KMS-11 (cell line): ENCODE data around the gene TMC8.

Experiments used
- H2AFZ ChIP-seq: fragments of 200-600 bp; sonication (generic); 2 replicates; pipeline ENCODE4 v1.6.1; 2016; ENCODE audit warnings: antibody characterized with exemption, mixed run types, low read depth
- H3K27ac ChIP-seq: fragments of 200-600 bp; sonication (generic); 2 replicates; pipeline ENCODE4 v1.6.1; 2016; ENCODE audit warnings: mild to moderate bottlenecking, mixed run types
- H3K27me3 ChIP-seq: fragments of 200-600 bp; sonication (generic); 2 replicates; pipeline ENCODE4 v1.6.1; 2017; ENCODE audit warnings: mild to moderate bottlenecking, low read depth, mixed run types, moderate library complexity; ENCODE audit not compliant: insufficient read depth
- H3K36me3 ChIP-seq: fragments of 200-600 bp; sonication (generic); 2 replicates; pipeline ENCODE4 v1.6.1; 2017; ENCODE audit warnings: mild to moderate bottlenecking, mixed run types; ENCODE audit not compliant: insufficient read depth
- H3K4me1 ChIP-seq: fragments of 200-600 bp; sonication (generic); 2 replicates; pipeline ENCODE4 v1.6.1; 2016; ENCODE audit warnings: mild to moderate bottlenecking, low read depth, mixed run types; ENCODE audit not compliant: poor library complexity, severe bottlenecking
- H3K4me2 ChIP-seq: fragments of 200-600 bp; sonication (generic); 2 replicates; pipeline ENCODE4 v1.7.0; 2016; ENCODE audit warnings: mild to moderate bottlenecking, mixed run types
- H3K4me3 ChIP-seq: fragments of 200-600 bp; sonication (generic); IDR thresholded peaks from 2 replicates; pipeline ENCODE4 v1.6.1; 2017; ENCODE audit warnings: low read depth, low read length, mixed read lengths; ENCODE audit not compliant: insufficient read depth
- H3K79me2 ChIP-seq: fragments of 200-600 bp; sonication (generic); 2 replicates; pipeline ENCODE4 v1.6.1; 2016; ENCODE audit warnings: low read depth, mixed run types; ENCODE audit not compliant: insufficient read depth
- H3K9ac ChIP-seq: fragments of 200-600 bp; sonication (generic); 2 replicates; pipeline ENCODE4 v1.6.1; 2016; ENCODE audit warnings: mild to moderate bottlenecking, mixed run types
- H4K20me1 ChIP-seq: fragments of 200-600 bp; sonication (generic); 2 replicates; pipeline ENCODE4 v1.6.1; 2016; ENCODE audit warnings: mild to moderate bottlenecking, mixed run types; ENCODE audit not compliant: insufficient read depth
- TF ChIP-seq, protein P1 (sequence below): fragments of 200-600 bp; sonication (generic); conservative IDR thresholded peaks from 2 replicates; pipeline ENCODE4 v1.6.1; 2017; ENCODE audit warnings: low read depth, mild to moderate bottlenecking, antibody characterized with exemption, low read length, moderate library complexity, mixed read lengths

Gene TMC8

DNA sequence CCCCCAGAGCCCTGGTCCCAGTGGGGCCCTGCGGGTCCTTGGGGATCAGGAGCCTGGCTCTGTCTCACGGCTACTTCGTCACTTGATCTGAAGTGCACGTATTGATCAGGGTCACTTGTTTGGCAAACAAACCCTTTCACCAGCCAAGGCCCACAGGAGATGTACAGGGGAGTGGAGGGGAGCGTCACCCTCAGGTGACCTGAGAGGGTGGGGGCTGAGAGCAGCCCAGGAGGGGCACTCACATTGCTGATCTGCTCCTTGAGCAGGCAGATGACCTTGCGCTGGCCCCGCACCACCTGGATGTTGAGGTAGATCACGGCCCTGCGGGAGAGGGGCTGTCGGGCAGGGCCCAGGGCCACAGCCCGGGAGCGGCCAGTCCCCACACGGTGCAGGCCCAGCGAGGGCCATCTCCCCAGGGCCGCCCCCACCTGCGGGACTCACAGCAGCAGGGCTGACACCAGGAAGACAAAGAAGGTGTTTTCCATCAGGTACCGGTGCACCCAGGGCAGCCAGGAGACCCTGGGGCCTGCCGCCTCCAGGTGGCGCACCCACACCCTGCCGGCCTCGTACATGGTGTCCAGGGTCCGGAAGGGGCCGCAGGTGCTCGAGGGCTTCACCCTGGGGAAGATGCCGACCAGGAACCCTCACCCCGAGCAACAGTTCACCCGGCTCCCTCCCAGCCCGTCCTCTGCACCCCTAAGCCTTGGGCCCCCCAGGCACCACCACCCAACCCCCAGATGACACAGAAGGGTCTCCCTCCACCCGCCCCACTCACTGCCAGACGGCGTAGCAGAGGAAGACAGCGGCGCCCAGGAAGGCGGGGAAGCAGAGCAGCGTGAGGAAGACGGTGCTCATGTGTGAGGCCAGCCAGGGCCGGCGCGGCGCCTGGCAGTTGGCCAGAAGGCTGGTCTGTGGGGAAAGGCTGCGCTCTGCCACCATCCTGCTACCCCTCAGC is 13.3 kb upstream of the TMC8 start:
- TF ChIP-seq, protein P1, sequence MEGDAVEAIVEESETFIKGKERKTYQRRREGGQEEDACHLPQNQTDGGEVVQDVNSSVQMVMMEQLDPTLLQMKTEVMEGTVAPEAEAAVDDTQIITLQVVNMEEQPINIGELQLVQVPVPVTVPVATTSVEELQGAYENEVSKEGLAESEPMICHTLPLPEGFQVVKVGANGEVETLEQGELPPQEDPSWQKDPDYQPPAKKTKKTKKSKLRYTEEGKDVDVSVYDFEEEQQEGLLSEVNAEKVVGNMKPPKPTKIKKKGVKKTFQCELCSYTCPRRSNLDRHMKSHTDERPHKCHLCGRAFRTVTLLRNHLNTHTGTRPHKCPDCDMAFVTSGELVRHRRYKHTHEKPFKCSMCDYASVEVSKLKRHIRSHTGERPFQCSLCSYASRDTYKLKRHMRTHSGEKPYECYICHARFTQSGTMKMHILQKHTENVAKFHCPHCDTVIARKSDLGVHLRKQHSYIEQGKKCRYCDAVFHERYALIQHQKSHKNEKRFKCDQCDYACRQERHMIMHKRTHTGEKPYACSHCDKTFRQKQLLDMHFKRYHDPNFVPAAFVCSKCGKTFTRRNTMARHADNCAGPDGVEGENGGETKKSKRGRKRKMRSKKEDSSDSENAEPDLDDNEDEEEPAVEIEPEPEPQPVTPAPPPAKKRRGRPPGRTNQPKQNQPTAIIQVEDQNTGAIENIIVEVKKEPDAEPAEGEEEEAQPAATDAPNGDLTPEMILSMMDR: peak; percentile 54
- Histone ChIP-seq H3K27me3 (no peaks in the 10 kb centered on the region), H2AFZ (no peak overlapping the region), H3K4me2 (peak overlapping the region; percentile 25; the same call in 1 of the 2 replicates), H4K20me1 (no peaks in the 10 kb centered on the region), H3K4me3 (no peak overlapping the region), H3K36me3 (no peaks in the 10 kb centered on the region), H3K79me2 (no peaks in the 10 kb centered on the region), H3K4me1 (peaks cover 52% of the 10 kb centered on the region), H3K9ac (no peak overlapping the region), H3K27ac (peak overlapping the region; percentile 24; the same call in 1 of the 2 replicates)

GRCh38 chr17:78118801-78119241 is 11.8 kb upstream of the TMC8 start:
- Histone ChIP-seq H3K79me2 (no peaks in the 10 kb centered on the region), H3K4me3 (no peak overlapping the region), H3K4me2 (no peak overlapping the region), H3K27ac (no peak overlapping the region), H3K4me1 (peaks cover 54% of the 10 kb centered on the region), H3K36me3 (no peaks in the 10 kb centered on the region), H3K9ac (no peak overlapping the region), H4K20me1 (no peaks in the 10 kb centered on the region), H3K27me3 (no peaks in the 10 kb centered on the region), H2AFZ (no peak overlapping the region)
- TF ChIP-seq, protein P1: no peak

GRCh38 chr17:78120537-78120936 is 10.0 kb upstream of the TMC8 start:
- peaks cover 47% of the 10 kb centered on the region for H3K4me1 ChIP-seq
- no peaks in the 10 kb centered on the region for H3K27me3 ChIP-seq
- no peaks in the 10 kb centered on the region for H3K79me2 ChIP-seq
- no peaks in the 10 kb centered on the region for H3K36me3 ChIP-seq
- H3K27ac ChIP-seq: peak overlapping the region; percentile 80; the same call in 1 of the 2 replicates
- H3K9ac ChIP-seq: no peak overlapping the region; the same call in 1 of the 2 replicates
- H4K20me1 ChIP-seq: no peaks in the 10 kb centered on the region
- H3K4me2 ChIP-seq: peak overlapping the region; percentile 99
- no peak overlapping the region for H2AFZ ChIP-seq
- no peak overlapping the region for H3K4me3 ChIP-seq
- TF ChIP-seq, protein P1: no peak

DNA sequence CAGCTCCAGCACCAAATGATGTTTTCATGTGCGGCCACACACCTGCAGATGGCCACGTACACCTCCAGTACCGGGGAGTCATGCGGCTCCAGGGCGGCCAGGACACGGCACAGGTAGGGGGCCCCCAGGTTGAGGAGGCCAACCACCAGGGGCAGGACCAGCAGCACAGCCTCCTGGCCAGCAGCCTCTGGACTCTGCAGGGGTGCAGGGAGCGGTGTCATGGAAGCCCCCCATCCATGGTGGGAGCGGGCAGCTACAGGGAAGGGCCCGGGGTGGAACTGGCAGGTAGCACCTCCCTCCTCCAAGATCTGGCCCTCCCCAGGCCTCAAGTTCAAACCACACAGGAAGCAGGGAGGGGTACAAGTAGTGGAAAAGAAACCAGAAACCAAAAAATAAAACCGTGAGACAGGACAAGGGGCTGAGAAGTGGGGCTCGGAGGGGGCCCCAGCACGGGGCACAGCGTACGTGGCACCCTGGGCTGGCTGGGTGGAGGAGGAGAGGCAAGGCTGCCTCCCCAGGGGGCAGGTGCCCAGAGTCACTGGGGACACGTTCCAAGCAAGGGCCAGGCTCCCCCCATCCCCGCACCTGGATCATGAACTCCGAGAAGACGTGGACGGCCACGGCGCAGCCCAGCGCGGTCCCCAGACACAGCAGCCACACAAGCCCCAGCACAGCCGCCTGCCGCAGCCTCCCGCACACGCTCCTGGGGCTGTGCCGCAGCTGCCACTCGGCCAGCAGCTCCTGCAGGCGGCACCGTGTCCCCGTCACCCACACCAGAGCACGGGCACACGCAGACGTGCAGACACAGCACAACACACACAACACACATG is 9.4 kb upstream of the TMC8 start:
- Histone ChIP-seq H3K4me2 (peak overlapping the region; percentile 99), H2AFZ (peak overlapping the region; percentile 51; the same call in 1 of the 2 replicates), H3K36me3 (no peaks in the 10 kb centered on the region), H3K79me2 (peaks cover 2% of the 10 kb centered on the region; the same call in 1 of the 2 replicates), H3K4me3 (no peak overlapping the region), H3K27me3 (no peaks in the 10 kb centered on the region), H3K4me1 (peaks cover 48% of the 10 kb centered on the region), H4K20me1 (no peaks in the 10 kb centered on the region), H3K27ac (peak overlapping the region; percentile 80), H3K9ac (peak overlapping the region; percentile 60)
- TF ChIP-seq, protein P1: no peak
